ENCODE data around the gene IGFL4.

The IGFL4 gene

DNA sequence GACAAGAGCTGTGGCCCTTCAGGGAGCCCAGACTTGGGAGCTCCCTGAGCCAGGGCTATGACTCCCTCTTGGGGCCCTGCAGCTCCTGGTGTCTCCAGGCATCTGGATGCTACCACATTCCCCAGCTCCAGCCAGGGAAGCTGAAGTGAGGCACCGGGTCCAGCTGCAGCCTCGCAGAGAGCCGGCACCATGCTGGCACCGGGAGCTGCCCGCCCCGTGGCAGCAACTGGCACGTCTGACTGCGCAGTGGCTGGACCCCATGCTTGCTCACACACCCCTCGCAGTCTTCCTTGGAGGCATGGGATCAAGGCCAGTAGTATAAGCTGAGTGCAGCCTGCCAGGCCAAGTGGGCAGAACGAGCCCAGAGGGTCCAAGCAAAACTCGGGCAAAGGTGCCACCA lies 7.4 kb downstream of the IGFL4 start:
- TF ChIP-seq, protein P1, sequence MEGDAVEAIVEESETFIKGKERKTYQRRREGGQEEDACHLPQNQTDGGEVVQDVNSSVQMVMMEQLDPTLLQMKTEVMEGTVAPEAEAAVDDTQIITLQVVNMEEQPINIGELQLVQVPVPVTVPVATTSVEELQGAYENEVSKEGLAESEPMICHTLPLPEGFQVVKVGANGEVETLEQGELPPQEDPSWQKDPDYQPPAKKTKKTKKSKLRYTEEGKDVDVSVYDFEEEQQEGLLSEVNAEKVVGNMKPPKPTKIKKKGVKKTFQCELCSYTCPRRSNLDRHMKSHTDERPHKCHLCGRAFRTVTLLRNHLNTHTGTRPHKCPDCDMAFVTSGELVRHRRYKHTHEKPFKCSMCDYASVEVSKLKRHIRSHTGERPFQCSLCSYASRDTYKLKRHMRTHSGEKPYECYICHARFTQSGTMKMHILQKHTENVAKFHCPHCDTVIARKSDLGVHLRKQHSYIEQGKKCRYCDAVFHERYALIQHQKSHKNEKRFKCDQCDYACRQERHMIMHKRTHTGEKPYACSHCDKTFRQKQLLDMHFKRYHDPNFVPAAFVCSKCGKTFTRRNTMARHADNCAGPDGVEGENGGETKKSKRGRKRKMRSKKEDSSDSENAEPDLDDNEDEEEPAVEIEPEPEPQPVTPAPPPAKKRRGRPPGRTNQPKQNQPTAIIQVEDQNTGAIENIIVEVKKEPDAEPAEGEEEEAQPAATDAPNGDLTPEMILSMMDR (IDR thresholded peaks at IDR 0.05; ENCODE audit: low read depth, low read length): no peak
- Histone ChIP-seq H3K4me3 (ENCODE audit: low read depth, low read length) (no peak overlapping the region), H3K27ac (no peak overlapping the region), H3K36me3 (no peaks in the 10 kb centered on the region), H3K9me3 (ENCODE audit: severe bottlenecking) (no peaks in the 10 kb centered on the region), H3K27me3 (ENCODE audit: insufficient read depth, low read depth, severe bottlenecking) (no peaks in the 10 kb centered on the region)
- DNase-seq: no peak

DNA sequence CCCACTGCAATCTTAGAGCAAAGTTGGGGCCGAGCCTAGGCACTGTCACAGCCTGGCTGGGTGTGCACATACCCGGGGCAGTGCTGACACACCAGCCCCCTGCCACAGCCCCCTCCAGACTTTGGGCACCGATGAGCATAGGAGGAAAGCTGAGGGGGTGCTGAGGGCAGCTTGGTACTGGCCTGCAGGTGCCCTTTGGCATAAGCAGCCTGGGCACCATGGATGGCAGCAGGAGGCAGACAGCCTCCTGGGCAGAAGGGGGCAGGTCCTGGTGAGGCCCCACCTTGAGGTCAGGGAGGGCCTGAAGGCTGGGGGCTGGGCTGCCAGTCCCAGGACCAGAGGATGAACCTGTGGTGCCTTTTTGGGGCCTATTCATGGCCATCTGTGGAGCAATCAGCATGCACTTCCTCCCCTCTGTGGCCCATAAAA lies 8.2 kb downstream of the IGFL4 start:
- H3K36me3 ChIP-seq: no peaks in the 10 kb centered on the region

DNA sequence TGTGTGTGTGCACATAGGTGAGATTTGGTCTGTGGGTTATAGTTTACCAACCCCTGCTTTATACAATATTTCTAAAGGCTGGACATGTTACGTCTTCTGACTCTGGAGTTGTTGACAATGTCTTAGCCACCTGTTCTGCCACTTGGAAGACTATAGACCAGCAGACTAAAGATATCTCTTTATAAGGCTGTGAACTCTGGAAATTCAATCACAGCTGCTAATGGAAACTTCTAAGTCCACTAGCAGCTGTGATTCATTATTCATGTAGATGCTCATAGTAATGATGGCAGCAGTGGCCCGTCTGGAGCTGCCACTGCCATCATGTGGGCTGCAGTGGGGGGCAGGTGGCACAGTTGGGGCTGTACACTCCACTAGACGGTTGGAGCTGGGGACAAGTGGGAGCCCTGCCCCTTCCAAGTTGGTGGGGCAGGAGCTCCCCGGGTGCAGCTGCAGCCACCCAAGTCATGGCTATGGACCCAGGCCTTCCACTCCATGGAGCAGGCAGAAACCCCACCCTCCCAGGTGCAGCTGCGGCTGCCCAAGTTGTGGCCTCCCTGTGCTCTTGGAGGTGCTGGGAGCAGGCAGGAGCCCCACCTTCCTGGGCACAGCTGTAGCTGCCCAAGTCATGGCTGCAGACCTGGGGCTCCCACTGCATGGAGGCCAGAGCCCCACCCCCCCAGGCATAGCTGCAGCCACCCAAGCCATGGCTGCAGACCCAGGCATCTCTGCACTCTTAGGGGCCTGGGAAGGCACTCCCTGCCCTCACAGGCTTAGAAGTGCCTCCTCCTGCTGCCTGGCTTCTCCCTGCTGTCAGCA lies 8.8 kb downstream of the IGFL4 start:
- Histone ChIP-seq H3K9me3 (ENCODE audit: severe bottlenecking) (no peaks in the 10 kb centered on the region), H3K36me3 (no peaks in the 10 kb centered on the region), H3K4me3 (ENCODE audit: low read depth, low read length) (no peak overlapping the region), H3K27ac (no peak overlapping the region), H3K27me3 (ENCODE audit: insufficient read depth, low read depth, severe bottlenecking) (no peaks in the 10 kb centered on the region)
- no peak for DNase-seq
- TF ChIP-seq, protein P1 (IDR thresholded peaks at IDR 0.05; ENCODE audit: low read depth, low read length): no peak

More for the DNA sequence above, 8.2 kb downstream of the IGFL4 start:
- H3K27me3 ChIP-seq (ENCODE audit: insufficient read depth, low read depth, severe bottlenecking): no peaks in the 10 kb centered on the region
- no peak overlapping the region for H3K4me3 ChIP-seq (ENCODE audit: low read depth, low read length)
- H3K9me3 ChIP-seq (ENCODE audit: severe bottlenecking): no peaks in the 10 kb centered on the region
- DNase-seq: no peak
- no peak overlapping the region for H3K27ac ChIP-seq
- TF ChIP-seq, protein P1 (IDR thresholded peaks at IDR 0.05; ENCODE audit: low read depth, low read length): no peak

DNA sequence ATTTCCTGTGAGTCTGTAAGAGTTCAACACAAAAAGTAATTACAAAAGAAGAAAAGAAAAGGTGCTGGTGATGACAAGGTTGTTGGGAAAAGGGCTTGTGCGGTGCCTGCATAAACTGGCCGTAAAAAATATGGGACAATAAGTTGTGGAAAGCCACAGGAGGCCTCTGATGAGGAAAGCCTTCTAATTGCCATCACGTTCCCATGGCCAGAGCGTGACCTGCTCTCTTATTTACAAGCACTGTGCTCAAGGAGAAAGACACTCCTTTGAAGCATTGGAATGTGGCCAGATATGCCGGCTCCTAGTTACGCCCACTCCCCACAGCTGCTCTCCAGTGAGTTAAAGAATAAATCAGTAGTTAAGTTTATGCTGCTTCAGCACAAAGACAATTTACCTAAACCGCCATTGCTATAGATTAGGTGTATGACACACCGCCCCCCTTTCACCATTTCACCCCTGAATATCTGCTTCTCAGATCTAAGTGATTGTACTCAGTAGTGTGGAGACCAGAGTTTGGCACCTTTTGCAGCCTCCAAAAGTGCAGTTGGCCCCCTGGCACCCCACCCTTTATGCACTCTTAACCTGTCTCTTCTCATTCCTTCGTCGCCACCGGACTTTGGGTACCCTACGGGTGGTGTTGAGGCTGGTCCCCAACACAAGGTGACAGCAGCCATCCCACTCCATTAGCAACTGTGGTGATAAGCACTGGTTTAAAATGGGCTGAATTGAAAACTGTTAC lies 9.8 kb downstream of the IGFL4 start:
- no peak for DNase-seq
- H3K4me3 ChIP-seq (ENCODE audit: low read depth, low read length): no peak overlapping the region
- peaks cover under 1% of the 10 kb centered on the region for H3K9me3 ChIP-seq (ENCODE audit: severe bottlenecking)
- TF ChIP-seq, protein P1 (IDR thresholded peaks at IDR 0.05; ENCODE audit: low read depth, low read length): no peak
- no peaks in the 10 kb centered on the region for H3K36me3 ChIP-seq
- H3K27ac ChIP-seq: no peak overlapping the region
- no peaks in the 10 kb centered on the region for H3K27me3 ChIP-seq (ENCODE audit: insufficient read depth, low read depth, severe bottlenecking)

DNA sequence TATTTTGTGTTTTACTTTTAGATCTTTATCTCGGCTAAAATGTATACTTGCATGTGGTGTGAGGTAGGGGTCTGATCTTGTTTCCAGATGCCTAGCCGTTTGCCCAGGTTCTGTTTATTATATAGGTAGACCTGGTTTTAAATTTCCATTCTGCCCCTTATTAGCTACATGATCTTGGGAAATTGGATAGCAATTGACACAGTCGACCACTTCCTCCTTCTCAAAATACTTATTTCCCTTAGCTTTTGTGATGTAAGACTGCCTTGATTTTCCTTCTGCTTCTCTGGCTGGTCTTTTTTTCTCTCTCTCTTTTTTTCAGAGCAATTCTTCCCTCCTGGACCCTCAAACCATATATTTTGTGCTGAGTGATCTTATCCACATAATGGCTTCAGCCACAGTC lies 15.0 kb downstream of the IGFL4 start:
- Histone ChIP-seq H3K4me3 (ENCODE audit: low read depth, low read length) (no peak overlapping the region), H3K9me3 (ENCODE audit: severe bottlenecking) (peaks cover 3% of the 10 kb centered on the region), H3K27ac (no peak overlapping the region), H3K27me3 (ENCODE audit: insufficient read depth, low read depth, severe bottlenecking) (no peaks in the 10 kb centered on the region), H3K36me3 (no peaks in the 10 kb centered on the region)
- TF ChIP-seq, protein P1 (IDR thresholded peaks at IDR 0.05; ENCODE audit: low read depth, low read length): no peak
- DNase-seq: no peak
